Cardiac septum (tissue), 1 donor: ENCODE data around the gene CPPED1. TPM values are rescaled to one million over a fixed set of nuclear protein-coding genes. Genes with fewer than 3 reads are reported as not detected.

Experiments used
- DNase-seq: peaks from one replicate; pipeline ENCODE4 v3.0.0-alpha.2; 2020; ENCODE audit warnings: low spot score
- intact Hi-C: fragments of 100-400 bp; cut with DNase I; formaldehyde crosslinking; loops from one replicate; pipeline ENCODE4 v1.14.0; 2022
- total RNA-seq: library from RNA; stranded (reverse); fragmentation: NEBNext Ultra II Directional; extraction: Animal tissue kit (Norgen Biotek cat#: 25700); gene quantifications from one replicate; pipeline ENCODE4 v1.2.1, GENCODE V29; 2021
- donor health status: DM: no; HTN: no; CAD: no.

Gene CPPED1
- total RNA-seq, 1 donor from 2014 or later = 13.3 TPM

DNA sequence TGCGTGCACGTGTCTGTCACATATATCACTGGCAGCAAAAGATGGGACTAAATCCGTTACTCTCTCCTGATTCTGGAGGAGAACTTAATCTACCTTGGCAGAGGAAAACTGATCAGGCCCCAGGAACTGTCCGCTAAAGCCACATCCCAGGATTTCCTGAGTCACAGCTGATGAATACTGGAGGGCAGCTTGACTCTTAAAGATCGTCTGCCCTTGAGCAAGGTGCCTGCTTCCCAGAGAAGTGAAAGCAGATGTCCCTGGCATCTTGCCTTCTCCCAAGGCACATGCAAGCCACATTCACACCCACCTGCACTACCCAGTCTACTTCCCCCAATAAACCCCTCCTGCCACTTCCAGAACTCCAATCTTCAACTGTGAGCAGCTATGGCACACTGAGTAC lies 99.8 kb downstream of the CPPED1 start:
- intact Hi-C loops = no loop called here
- DNase-seq = no peak

DNA sequence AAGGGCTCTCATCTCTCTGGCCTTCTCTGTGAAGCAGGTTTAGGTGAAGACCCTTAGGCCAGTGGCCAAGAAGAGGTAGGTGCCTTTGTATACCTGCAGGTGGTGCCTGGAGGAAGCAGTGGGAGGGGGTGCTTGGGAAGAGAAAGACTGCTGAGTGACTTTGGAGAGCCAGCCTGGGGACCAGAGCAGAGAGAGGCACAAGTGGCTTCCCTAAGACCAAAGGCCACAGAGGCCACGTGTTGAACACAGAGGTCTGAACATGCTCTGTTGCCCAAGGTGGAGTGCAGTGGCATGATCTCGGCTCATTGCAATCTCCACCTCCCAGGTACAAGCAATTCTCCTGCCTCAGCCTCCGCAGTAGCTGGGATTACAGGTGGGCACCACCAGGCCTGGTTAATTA lies 103.5 kb downstream of the CPPED1 start:
- DNase-seq = no peak
- intact Hi-C loops = no loop called here

DNA sequence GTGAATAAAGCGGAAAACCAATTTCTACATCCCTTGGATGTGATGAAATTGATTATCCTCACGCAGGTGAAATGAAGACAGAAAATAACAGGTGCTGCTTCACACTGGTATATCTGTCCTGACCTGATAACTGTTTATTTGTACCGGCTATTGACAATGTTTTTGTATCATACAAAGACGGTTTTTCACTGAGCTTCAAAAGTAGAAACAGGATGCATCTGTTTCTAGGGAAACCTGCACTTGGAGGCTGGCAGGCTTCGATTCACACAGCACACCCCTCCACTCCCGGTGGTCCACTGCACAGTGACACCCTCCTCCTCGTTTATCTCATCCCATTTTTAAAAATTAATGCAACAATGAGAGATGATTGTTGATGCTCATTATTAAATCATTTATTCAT lies 104.5 kb downstream of the CPPED1 start:
- no peak for DNase-seq
- intact Hi-C loops = no loop called here

- intact Hi-C loops = no loop called here
- no peak for DNase-seq
Observed at GRCh38 chr16:12697437-12697836, 106.2 kb downstream of the CPPED1 start.

DNA sequence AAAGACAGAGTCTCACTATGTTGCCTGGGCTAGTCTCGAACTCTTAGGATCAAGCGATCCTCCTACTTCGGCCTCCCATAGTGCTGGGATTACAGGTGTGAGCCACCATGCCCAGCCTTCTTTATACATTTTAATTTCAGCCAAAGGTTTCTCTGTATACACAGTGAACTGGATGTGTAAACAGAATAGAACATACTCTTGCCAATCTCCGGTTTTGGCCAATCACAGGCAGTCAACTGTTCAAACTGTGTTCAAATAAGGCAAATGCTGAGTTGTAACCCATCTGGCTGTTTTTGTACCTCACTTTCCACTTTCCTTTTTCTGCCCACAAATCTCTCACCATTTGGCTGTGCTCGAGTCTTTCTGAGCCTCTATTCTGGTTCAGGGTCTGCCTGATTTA lies 108.2 kb downstream of the CPPED1 start:
- no peak for DNase-seq
- intact Hi-C loops = no loop called here

DNA sequence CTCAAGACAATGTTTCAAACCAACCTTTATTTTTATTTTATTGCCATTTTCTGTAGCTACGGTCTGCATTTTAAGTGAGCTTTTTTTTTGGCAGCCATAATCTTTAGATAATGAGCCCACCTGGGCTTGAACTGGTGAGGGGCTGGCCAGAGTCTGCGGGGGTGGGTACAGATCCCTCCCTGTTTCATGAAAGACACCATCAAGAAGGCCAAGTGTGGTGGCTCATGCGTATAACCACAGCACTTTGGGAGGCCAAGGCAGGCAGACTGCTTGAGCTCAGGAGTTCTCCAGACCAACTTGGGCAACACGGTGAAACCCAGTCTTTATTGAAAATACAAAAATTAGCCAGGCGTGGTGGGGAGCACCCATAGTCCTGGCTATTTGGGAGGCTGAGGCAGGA lies 113.7 kb downstream of the CPPED1 start:
- no peak for DNase-seq
- intact Hi-C loops = no loop called here

DNA sequence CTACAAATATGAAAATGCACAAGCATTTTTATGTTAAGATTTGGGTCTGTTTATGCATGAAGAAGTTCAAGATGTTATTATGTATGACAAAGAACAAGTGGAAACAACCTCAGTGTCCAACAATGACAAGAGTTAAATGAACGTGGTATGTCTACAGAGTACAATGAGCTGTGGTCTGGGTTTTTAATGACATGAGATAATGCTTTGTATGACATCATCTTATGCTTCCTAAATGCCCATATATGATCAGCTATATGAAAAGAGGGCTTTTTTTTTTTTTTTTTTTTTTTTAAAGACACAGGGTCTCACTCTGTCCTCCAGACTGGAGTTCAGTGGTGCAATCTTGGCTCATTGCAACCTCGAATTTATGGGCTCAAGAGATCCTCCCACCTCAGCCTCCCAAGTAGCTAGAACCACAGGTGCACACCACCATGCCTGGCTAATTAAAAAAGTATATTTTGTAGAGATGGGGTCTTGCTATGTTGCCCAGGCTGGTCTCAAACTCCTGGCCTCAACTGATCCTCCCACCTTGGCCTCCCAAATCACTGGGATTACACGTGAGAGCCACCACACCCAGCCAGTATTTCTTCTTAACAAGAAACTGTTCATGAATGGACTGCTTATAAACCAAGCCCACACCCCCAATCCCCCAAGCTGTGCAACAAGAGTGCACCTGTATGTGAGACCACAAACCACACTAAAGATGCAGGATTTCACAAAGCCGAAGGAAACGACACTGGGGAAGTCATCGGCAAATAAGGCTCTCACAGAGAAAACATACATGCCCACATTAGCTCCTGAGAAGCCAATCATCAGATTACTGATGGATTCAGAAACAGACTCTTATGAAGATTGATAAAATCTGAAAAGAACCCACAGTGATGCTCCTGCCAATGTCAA lies 114.5 kb downstream of the CPPED1 start:
- intact Hi-C loops = no loop called here
- DNase-seq = no peak

GRCh38 chr16:12685806-12686205 lies 117.9 kb downstream of the CPPED1 start:
- intact Hi-C loops = no loop called here
- no peak for DNase-seq

- intact Hi-C loops = no loop called here
- no peak for DNase-seq
Observed at GRCh38 chr16:12682432-12683165, 121.1 kb downstream of the CPPED1 start.

- DNase-seq = no peak
- intact Hi-C loops = no loop called here
Observed at GRCh38 chr16:12681653-12682052, 122.0 kb downstream of the CPPED1 start.

GRCh38 chr16:12680531-12680930 lies 123.2 kb downstream of the CPPED1 start:
- intact Hi-C loops = no loop called here
- no peak for DNase-seq

GRCh38 chr16:12679660-12680272 lies 123.9 kb downstream of the CPPED1 start:
- intact Hi-C loops = no loop called here

DNA sequence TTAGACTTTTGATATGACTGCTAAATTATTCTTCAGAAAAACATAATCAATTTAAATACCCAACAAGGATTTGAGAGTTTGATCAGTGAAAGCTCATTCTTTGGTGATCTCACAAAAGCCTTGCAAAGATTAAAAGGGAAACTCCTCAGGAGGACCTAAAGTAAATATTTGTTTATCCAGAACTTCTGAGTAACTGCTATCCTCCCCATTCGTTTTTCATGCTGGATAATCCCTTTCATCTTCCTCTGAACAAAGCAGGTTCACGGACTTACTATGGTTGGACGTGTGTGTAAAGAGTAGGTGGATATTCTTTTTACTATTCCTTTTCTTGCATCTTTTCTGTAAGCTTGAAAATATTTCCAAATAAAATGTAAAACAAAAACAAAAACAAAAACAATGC lies 124.7 kb downstream of the CPPED1 start:
- intact Hi-C loops = no loop called here

More at GRCh38 chr16:12679660-12680272, 123.9 kb downstream of the CPPED1 start:
- DNase-seq = no peak

DNA sequence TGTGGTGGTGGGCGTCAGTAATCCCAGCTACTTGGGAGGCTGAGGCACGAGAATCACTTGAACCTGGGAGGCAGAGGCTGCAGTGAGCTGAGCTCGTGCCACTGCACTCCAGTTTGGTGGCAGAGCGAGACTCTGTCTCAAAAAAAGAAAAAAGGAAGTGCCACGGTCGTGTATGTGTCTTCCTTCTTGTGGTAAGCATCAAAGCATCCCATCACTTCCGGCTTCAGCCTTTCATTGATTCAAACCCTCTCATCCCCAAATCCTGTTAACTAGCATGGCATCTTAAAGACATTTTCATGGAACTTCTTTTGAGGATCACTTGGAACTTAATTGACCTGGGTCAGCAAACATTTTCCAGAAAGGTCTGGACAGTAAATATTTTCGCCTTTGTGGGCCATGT lies 126.2 kb downstream of the CPPED1 start:
- intact Hi-C loops = no loop called here
- DNase-seq = no peak

More for the DNA sequence above, 124.7 kb downstream of the CPPED1 start:
- DNase-seq = no peak

DNA sequence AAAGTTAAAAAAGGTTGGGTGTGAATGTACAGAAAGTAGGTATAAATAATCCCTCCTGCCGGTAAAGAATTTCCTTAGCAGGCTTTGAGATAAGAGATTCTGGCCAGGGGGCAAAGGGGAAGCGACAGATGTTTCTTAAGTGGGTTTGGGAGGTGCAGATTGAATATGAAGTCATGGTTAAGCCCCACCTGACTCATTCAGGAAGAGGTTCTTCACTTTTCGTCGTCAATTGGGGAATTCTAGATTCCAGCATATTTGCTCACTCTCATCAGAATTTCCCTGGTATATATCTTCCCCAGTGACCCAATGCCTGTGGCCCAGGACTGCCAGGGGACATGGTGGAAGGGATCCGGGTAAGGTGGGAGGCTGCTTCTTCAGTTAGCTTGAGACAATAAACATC lies 127.8 kb downstream of the CPPED1 start:
- intact Hi-C loops = no loop called here
- no peak for DNase-seq

DNA sequence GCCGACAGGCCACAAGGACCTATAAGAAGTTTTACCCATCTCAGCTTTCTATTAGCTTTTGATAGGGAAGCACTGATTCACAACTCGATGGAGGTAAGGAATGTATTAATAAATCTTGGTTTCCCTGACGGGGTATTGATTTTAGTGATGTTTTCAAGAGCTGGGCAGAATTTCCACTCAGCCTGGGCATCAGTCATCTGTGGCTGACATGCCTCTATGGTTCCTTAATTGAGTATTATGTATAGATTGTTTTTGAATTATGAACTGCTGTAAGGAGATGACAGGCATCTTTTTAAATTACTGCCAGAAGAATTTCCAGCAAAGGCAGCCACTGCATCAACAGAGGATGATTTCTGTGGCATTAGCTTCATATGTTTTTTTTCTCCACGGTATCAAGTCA lies 128.6 kb downstream of the CPPED1 start:
- intact Hi-C loops = no loop called here

GRCh38 chr16:12674524-12674923 lies 129.2 kb downstream of the CPPED1 start:
- intact Hi-C loops = no loop called here
- no peak for DNase-seq

More for the DNA sequence above, 128.6 kb downstream of the CPPED1 start:
- no peak for DNase-seq

- no peak for DNase-seq
- intact Hi-C loops = no loop called here
Observed at GRCh38 chr16:12674071-12674470, 129.6 kb downstream of the CPPED1 start.

- intact Hi-C loops = no loop called here
Observed at GRCh38 chr16:12673466-12673865, 130.2 kb downstream of the CPPED1 start.

GRCh38 chr16:12672986-12673385 lies 130.7 kb downstream of the CPPED1 start:
- intact Hi-C loops = no loop called here

More at GRCh38 chr16:12673466-12673865, 130.2 kb downstream of the CPPED1 start:
- DNase-seq = no peak

More at GRCh38 chr16:12672986-12673385, 130.7 kb downstream of the CPPED1 start:
- no peak for DNase-seq
